T-helper 2 cell treated with Interferon-gamma antibody and Interleukin-4, amounts not matched to agents 5 μg/mL and 100 μg/mL, for 36 hours (primary cell): ENCODE results near the gene GRIN1.

Experiments
- DNase-seq: peaks from one replicate; pipeline ENCODE4 v3.0.0; 2021; ENCODE audit warnings: low spot score
- H3K27ac Mint-ChIP-seq: one replicate; pipeline ENCODE4 v1.8.0; 2021; ENCODE audit warnings: mild to moderate bottlenecking, mixed read lengths
- H3K27me3 Mint-ChIP-seq: one replicate; pipeline ENCODE4 v1.8.0; 2021; ENCODE audit warnings: low read depth, mixed read lengths
- H3K36me3 Mint-ChIP-seq: one replicate; pipeline ENCODE4 v1.8.0; 2021; ENCODE audit warnings: low read depth, mixed read lengths
- H3K4me1 Mint-ChIP-seq: one replicate; pipeline ENCODE4 v1.8.0; 2021; ENCODE audit warnings: low read depth, mixed read lengths
- H3K4me3 Mint-ChIP-seq: one replicate; pipeline ENCODE4 v1.8.0; 2022; ENCODE audit warnings: mild to moderate bottlenecking, moderate library complexity, mixed read lengths
- H3K9me3 Mint-ChIP-seq: one replicate; pipeline ENCODE4 v1.8.0; 2021; ENCODE audit warnings: mixed read lengths

The GRIN1 gene

GRCh38 chr9:137157618-137158415 is 18.9 kb downstream of the GRIN1 start:
- Mint-ChIP-seq H3K27me3 (peaks cover 36% of the 10 kb centered on the region), H3K4me3 (no peak overlapping the region), H3K27ac (no peak overlapping the region), H3K9me3 (no peaks in the 10 kb centered on the region), H3K36me3 (no peaks in the 10 kb centered on the region), H3K4me1 (peaks cover 6% of the 10 kb centered on the region)
- no peak for DNase-seq

DNA sequence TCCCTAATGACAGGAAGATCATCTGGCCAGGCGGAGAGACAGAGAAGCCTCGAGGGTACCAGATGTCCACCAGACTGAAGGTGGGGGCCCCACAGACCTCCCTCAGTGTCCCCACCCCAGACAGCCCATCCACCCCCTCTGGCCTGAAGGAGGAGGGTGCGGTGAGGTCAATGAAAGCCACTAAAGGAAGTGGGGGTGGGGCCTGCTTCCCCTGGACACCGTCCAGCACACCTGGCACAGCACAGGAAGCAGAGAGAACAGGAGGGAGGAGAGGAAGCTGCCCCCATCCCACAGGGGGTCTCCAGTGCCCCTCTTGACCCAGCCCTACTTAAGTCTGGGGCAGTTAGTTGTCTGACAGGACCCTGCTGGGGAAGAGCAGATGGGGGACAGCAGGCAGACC is 19.7 kb downstream of the GRIN1 start:
- no peaks in the 10 kb centered on the region for H3K36me3 Mint-ChIP-seq
- H3K9me3 Mint-ChIP-seq: no peaks in the 10 kb centered on the region
- no peak for DNase-seq
- H3K27ac Mint-ChIP-seq: no peak overlapping the region
- H3K4me3 Mint-ChIP-seq: no peak overlapping the region
- H3K4me1 Mint-ChIP-seq: peaks cover 6% of the 10 kb centered on the region
- peaks cover 39% of the 10 kb centered on the region for H3K27me3 Mint-ChIP-seq

GRCh38 chr9:137159105-137160053 is 20.4 kb downstream of the GRIN1 start:
- Mint-ChIP-seq H3K36me3 (no peaks in the 10 kb centered on the region), H3K9me3 (no peaks in the 10 kb centered on the region), H3K4me1 (peaks cover 6% of the 10 kb centered on the region), H3K4me3 (no peak overlapping the region), H3K27ac (no peak overlapping the region), H3K27me3 (peaks cover 41% of the 10 kb centered on the region)
- no peak for DNase-seq

- H3K4me3 Mint-ChIP-seq: no peak overlapping the region
- H3K36me3 Mint-ChIP-seq: no peaks in the 10 kb centered on the region
- H3K27ac Mint-ChIP-seq: no peak overlapping the region
- DNase-seq: no peak
- no peaks in the 10 kb centered on the region for H3K9me3 Mint-ChIP-seq
- peaks cover 38% of the 10 kb centered on the region for H3K27me3 Mint-ChIP-seq
- H3K4me1 Mint-ChIP-seq: peaks cover 6% of the 10 kb centered on the region
Measured at GRCh38 chr9:137160054-137160425, 21.1 kb downstream of the GRIN1 start.

GRCh38 chr9:137160716-137161557 is 22.0 kb downstream of the GRIN1 start:
- Mint-ChIP-seq H3K27me3 (peaks cover 38% of the 10 kb centered on the region), H3K4me3 (no peak overlapping the region), H3K9me3 (no peaks in the 10 kb centered on the region), H3K4me1 (peaks cover 6% of the 10 kb centered on the region), H3K36me3 (no peaks in the 10 kb centered on the region), H3K27ac (no peak overlapping the region)
- DNase-seq: no peak

GRCh38 chr9:137161558-137162486 is 22.9 kb downstream of the GRIN1 start:
- Mint-ChIP-seq H3K4me3 (no peak overlapping the region), H3K27me3 (peaks cover 41% of the 10 kb centered on the region)

GRCh38 chr9:137162505-137163364 is 23.8 kb downstream of the GRIN1 start:
- no peak overlapping the region for H3K4me3 Mint-ChIP-seq
- H3K27me3 Mint-ChIP-seq: peaks cover 37% of the 10 kb centered on the region
- no peak overlapping the region for H3K27ac Mint-ChIP-seq
- no peaks in the 10 kb centered on the region for H3K9me3 Mint-ChIP-seq
- no peak for DNase-seq
- peaks cover 5% of the 10 kb centered on the region for H3K4me1 Mint-ChIP-seq
- H3K36me3 Mint-ChIP-seq: no peaks in the 10 kb centered on the region

More at GRCh38 chr9:137161558-137162486, 22.9 kb downstream of the GRIN1 start:
- no peak for DNase-seq
- Mint-ChIP-seq H3K4me1 (peaks cover 6% of the 10 kb centered on the region), H3K9me3 (no peaks in the 10 kb centered on the region), H3K27ac (no peak overlapping the region), H3K36me3 (no peaks in the 10 kb centered on the region)

- H3K36me3 Mint-ChIP-seq: no peaks in the 10 kb centered on the region
- no peak overlapping the region for H3K27ac Mint-ChIP-seq
- peaks cover 4% of the 10 kb centered on the region for H3K4me1 Mint-ChIP-seq
- H3K27me3 Mint-ChIP-seq: peaks cover 32% of the 10 kb centered on the region
- H3K4me3 Mint-ChIP-seq: no peak overlapping the region
- DNase-seq: no peak
- no peaks in the 10 kb centered on the region for H3K9me3 Mint-ChIP-seq
Measured at GRCh38 chr9:137163365-137163715, 24.4 kb downstream of the GRIN1 start.

- Mint-ChIP-seq H3K36me3 (no peaks in the 10 kb centered on the region), H3K27ac (no peak overlapping the region), H3K4me3 (no peak overlapping the region), H3K27me3 (peaks cover 31% of the 10 kb centered on the region), H3K4me1 (peaks cover 4% of the 10 kb centered on the region), H3K9me3 (no peaks in the 10 kb centered on the region)
- no peak for DNase-seq
Measured at GRCh38 chr9:137163805-137164204, 24.9 kb downstream of the GRIN1 start.

DNA sequence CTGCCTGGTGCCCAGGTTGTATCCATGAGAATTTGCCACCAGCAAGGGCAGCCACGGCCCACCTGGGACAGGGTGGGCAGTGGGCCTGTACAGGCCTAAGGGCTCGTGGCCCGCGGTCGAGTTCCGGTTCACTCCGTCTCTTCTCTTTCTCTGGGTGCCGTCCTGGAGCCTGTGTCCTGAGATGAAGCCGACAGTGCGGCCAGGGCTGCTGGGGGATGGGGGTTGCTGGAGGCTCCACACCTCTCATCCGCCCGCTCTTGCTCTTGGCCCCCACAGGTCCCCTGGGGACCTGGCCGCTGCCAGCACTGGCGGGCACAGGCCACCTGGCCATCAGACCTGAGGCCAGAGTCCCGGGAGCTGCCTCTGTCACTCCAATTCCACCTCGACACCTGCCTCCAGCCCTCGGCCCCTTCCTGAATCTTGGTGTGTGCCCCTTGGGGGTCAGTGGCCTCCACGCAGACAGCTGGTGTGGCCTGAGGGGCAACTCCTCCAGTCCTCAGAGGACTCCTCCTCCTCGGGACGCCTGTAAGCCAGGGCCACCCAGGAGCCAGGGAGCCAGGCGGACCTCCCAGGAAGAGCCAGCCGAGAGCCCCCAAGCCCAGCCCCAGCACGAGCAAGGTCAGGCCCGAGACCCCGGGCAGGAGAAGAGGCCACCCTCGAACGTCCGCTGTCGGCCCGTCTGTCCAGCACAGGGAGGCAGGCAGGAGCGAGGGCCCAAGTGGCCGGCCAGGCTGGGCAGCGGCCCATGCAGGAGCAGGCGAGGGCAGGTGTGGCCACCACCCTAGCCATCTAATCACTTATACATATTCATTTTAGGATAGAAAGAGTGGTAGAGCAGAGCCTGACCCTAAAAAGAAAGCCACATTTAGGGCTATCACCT is 25.7 kb downstream of the GRIN1 start:
- no peaks in the 10 kb centered on the region for H3K36me3 Mint-ChIP-seq
- no peaks in the 10 kb centered on the region for H3K4me1 Mint-ChIP-seq
- DNase-seq: no peak
- peaks cover 28% of the 10 kb centered on the region for H3K27me3 Mint-ChIP-seq
- H3K27ac Mint-ChIP-seq: no peak overlapping the region
- H3K4me3 Mint-ChIP-seq: no peak overlapping the region
- no peaks in the 10 kb centered on the region for H3K9me3 Mint-ChIP-seq

- Mint-ChIP-seq H3K27me3 (peaks cover 27% of the 10 kb centered on the region), H3K36me3 (no peaks in the 10 kb centered on the region), H3K27ac (no peak overlapping the region), H3K4me1 (no peaks in the 10 kb centered on the region), H3K9me3 (no peaks in the 10 kb centered on the region), H3K4me3 (no peak overlapping the region)
- DNase-seq: no peak
Measured at GRCh38 chr9:137165250-137165836, 26.4 kb downstream of the GRIN1 start.
